Aorta (tissue), 5 donors: ENCODE measurements around the gene SLX4IP. TPM values are rescaled to one million over a fixed set of nuclear protein-coding genes. Genes with fewer than 3 reads are reported as not detected.
A peak's percentile ranks its signal among the peaks of the same experiment; 100 is the strongest.

Experiments used
- ATAC-seq: fragments of 200-7000 bp; cut with Tn5 transposase; one replicate; pipeline ENCODE4 v1.9.1; 2022; ENCODE audit warnings: moderate library complexity; ENCODE audit not compliant: low FRiP score
- DNase-seq, 2 donors: peaks; one replicate each; pipeline ENCODE4 v3.0.0-alpha.2; 2020
- H3K27ac ChIP-seq, 2 donors: one replicate each; pipeline ENCODE4 v1.5.1; 2013; ENCODE audit warnings: low read length in 2 of 2, mild to moderate bottlenecking in 2 of 2, moderate library complexity in 2 of 2, control low read depth in 1 of 2, inconsistent platforms in 1 of 2, low read depth in 1 of 2
- H3K27me3 ChIP-seq, 2 donors: one replicate each; pipeline ENCODE4 v1.6.1; 2013; ENCODE audit warnings: control low read depth in 1 of 2, low read length in 1 of 2, mild to moderate bottlenecking in 1 of 2, moderate library complexity in 1 of 2; ENCODE audit not compliant: insufficient read depth in 2 of 2, control insufficient read depth in 1 of 2
- H3K36me3 ChIP-seq, 2 donors: one replicate each; pipeline ENCODE4 v1.6.1; 2013; ENCODE audit warnings: control low read depth in 1 of 2, low read length in 1 of 2, mild to moderate bottlenecking in 1 of 2; ENCODE audit not compliant: insufficient read depth in 2 of 2, control insufficient read depth in 1 of 2
- H3K4me1 ChIP-seq, 2 donors: one replicate each; pipeline ENCODE4 v1.6.1; 2013; ENCODE audit warnings: low read length in 2 of 2, control low read depth in 1 of 2, mild to moderate bottlenecking in 1 of 2, moderate library complexity in 1 of 2; ENCODE audit not compliant: insufficient read depth in 2 of 2, control insufficient read depth in 1 of 2
- H3K4me3 ChIP-seq, 2 donors: one replicate each; pipeline ENCODE4 v1.5.1; 2013; ENCODE audit warnings: low read length in 2 of 2, control low read depth in 1 of 2, mild to moderate bottlenecking in 1 of 2
- H3K9me3 ChIP-seq: one replicate; pipeline ENCODE4 v1.6.1; 2013; ENCODE audit warnings: mild to moderate bottlenecking, low read length; ENCODE audit not compliant: control insufficient read depth
- WGBS, 2 donors: extraction: QIAGEN DNeasy Blood & Tissue Kit; methylation state at CpG; one replicate each; pipeline ENCODE4 v1.1.7; 2013; 5-methylcytosine and 5-hydroxymethylcytosine counted together
- intact Hi-C, 2 donors: fragments of 100-400 bp; cut with DNase I; formaldehyde crosslinking; loops; one replicate each; pipeline versions ENCODE4 v1.14.2 to v1.15.0; 2022
- polyA plus RNA-seq, 2 donors: library from polyadenylated mRNA; stranded (reverse); fragments of 200-250 nt; gene quantifications; one replicate each; pipeline ENCODE4 v1.2.3, GENCODE V29; 2013
- total RNA-seq, 2 donors: library from RNA; stranded (reverse); fragmentation: NEBNext Ultra II Directional; extraction: Animal tissue kit (Norgen Biotek cat#: 25700); gene quantifications; one replicate each; pipeline ENCODE4 v1.2.1, GENCODE V29; 2021
- donor health status: healthy with polysubstance abuse.
- donor health status: Bipolar disorder and iron deficiency.
- donor health status: DM: no; HTN: no; CAD: no.
- donor health status: DM: no; HTN: no; CAD: no.
- donor health status: DM: yes; HTN: yes; CAD: no.

SLX4IP gene
- total and polyA plus RNA-seq, 4 donors: 1.4 to 5.6 (median 3.3) TPM

GRCh38 chr20:10521068-10521831 lies 86.1 kb downstream of the SLX4IP start:
- 73 to 75% methylated on average over 5 of the region's 5 CpGs for WGBS, 2 donors
- intact Hi-C loops: no loop called here
- no peak for DNase-seq
- Histone ChIP-seq H3K27ac (no peak overlapping the region), H3K36me3 (no peaks in the 10 kb centered on the region), H3K4me3 (no peak overlapping the region), H3K27me3 (no peaks in the 10 kb centered on the region), H3K4me1 (no peaks in the 10 kb centered on the region), H3K9me3 (no peaks in the 10 kb centered on the region)
- no peak for ATAC-seq

DNA sequence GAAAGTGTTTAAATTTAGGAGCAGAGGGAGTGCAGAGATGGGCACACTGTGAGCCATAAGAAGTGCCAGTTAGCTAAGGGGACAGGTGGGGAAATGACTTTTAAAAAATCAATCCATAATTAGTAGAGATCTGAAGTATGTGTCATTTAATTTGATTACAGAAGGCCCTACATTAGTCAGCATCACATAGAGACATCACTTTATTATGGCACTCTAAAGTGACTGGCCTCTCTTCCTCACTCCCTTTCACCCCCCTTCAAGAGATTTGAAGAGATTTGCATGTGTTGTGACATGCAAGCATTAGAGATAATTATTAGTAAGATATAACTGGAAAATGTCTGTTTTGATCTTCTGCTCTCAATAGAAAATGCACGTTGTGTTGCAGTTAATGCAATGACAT lies 86.7 kb downstream of the SLX4IP start:
- Histone ChIP-seq H3K36me3 (no peaks in the 10 kb centered on the region), H3K4me1 (no peaks in the 10 kb centered on the region), H3K4me3 (no peak overlapping the region), H3K27me3 (no peaks in the 10 kb centered on the region), H3K9me3 (no peaks in the 10 kb centered on the region), H3K27ac (no peak overlapping the region)
- DNase-seq: no peak
- intact Hi-C loops: no loop called here
- no peak for ATAC-seq
- 88 to 91% methylated on average over 1 of the region's 1 CpG for WGBS, 2 donors

- 92 to 94% methylated on average over 8 of the region's 8 CpGs for WGBS, 2 donors
- Histone ChIP-seq H3K36me3 (no peaks in the 10 kb centered on the region), H3K27me3 (no peaks in the 10 kb centered on the region), H3K9me3 (no peaks in the 10 kb centered on the region), H3K27ac (no peak overlapping the region), H3K4me1 (no peaks in the 10 kb centered on the region), H3K4me3 (no peak overlapping the region)
- intact Hi-C loops: no loop called here
- ATAC-seq (no peak), DNase-seq (no peak)
These were observed 87.2 kb downstream of the SLX4IP start for GRCh38 chr20:10522328-10522727.

DNA sequence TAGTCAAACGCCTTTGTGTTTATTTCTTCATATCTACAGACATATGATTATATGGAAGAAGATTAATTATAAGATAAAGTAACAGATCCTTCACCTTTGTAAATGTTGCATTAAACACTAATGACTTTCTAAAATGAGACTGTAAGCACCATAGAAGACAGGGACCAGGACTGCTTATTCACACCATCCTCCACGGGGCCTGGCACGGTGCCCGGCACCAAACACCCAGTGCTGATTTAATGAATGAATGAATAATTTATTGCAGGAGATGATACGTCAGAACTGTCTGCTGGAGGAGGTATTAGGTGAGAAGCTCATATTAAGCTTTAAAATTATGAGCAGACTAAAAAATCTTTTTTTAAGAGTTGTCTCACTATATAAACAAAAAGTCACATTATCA lies 88.3 kb downstream of the SLX4IP start:
- intact Hi-C loops: no loop called here
- H3K4me3 ChIP-seq: no peak overlapping the region
- no peak for ATAC-seq
- H3K4me1 ChIP-seq: no peaks in the 10 kb centered on the region
- H3K9me3 ChIP-seq: no peaks in the 10 kb centered on the region
- no peak for DNase-seq
- no peaks in the 10 kb centered on the region for H3K27me3 ChIP-seq
- no peak overlapping the region for H3K27ac ChIP-seq
- 80 to 83% methylated on average over 5 of the region's 5 CpGs for WGBS, 2 donors
- no peaks in the 10 kb centered on the region for H3K36me3 ChIP-seq

DNA sequence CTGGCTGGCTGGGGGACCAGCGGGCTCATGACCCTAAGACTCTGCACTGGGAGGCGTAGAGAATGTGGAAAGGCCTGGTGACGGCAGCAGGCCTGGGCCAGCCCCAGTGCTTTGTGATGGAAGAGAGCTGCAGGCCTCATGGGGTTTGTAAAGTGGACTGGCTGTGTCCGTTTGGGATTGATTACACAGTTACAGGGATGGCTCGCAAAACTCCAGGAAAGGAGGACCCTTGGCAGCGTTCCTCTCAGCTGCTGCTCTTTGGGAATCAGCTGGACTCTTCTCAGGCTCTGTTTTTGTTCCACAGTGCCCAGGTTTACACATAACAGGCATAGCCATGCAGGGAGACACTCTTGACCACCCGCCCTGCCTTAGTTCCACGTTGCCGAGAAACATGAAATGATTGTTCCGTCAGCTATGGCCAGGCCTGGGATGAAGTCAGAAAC lies 89.0 kb downstream of the SLX4IP start:
- 77 to 78% methylated on average over 10 of the region's 10 CpGs for WGBS, 2 donors
- H3K27me3 ChIP-seq: no peaks in the 10 kb centered on the region
- intact Hi-C loops: no loop called here
- H3K4me1 ChIP-seq: no peaks in the 10 kb centered on the region
- H3K36me3 ChIP-seq: no peaks in the 10 kb centered on the region
- ATAC-seq (peak; percentile 86), DNase-seq (peak in 1 of 2 donors; percentile 52)
- no peak overlapping the region for H3K4me3 ChIP-seq
- H3K9me3 ChIP-seq: no peaks in the 10 kb centered on the region
- no peak overlapping the region for H3K27ac ChIP-seq

DNA sequence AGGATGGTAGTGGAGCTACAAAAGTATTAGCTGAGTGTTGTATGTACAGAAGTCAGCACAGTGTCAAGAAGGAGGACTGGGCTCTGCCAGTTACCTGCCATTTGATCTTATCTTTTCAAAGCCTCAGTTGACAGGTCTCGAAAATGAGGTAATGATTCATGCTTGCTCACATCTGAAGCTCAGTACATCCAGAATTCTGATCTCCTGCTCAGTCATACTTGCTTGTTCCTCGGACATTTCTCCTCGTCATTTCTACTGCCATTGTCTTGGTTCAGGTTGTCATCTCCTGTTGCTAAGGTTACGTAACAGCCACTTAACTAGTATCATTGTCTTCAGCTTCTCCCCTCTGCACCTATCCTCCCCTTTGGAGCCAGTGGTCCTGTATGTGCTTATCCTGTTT lies 89.5 kb downstream of the SLX4IP start:
- DNase-seq (no peak), ATAC-seq (no peak)
- H3K27me3 ChIP-seq: no peaks in the 10 kb centered on the region
- no peaks in the 10 kb centered on the region for H3K9me3 ChIP-seq
- H3K4me1 ChIP-seq: no peaks in the 10 kb centered on the region
- no peak overlapping the region for H3K4me3 ChIP-seq
- H3K27ac ChIP-seq: no peak overlapping the region
- WGBS, 2 donors: 92 to 93% methylated on average over 4 of the region's 4 CpGs
- intact Hi-C loops: no loop called here
- no peaks in the 10 kb centered on the region for H3K36me3 ChIP-seq

DNA sequence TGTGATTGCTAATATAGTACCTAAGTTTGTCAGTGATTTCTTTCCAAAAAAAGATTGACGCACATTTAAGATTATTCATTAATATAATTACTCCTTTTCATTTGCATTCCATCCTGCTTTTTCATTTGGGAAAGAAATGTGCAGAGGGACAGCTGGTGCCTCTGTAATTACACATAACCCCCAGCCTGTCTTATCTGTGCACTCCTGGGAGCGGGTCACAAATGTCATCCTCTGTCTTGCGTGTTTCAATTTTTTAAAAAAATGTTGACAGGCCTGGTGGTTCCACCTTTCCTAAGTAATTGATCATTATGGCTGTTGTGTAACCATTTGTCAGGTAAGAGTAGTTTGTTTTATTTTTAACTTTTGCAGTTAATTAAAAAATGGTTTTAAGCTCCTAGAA lies 92.7 kb downstream of the SLX4IP start:
- no peak for DNase-seq
- no peak for ATAC-seq

DNA sequence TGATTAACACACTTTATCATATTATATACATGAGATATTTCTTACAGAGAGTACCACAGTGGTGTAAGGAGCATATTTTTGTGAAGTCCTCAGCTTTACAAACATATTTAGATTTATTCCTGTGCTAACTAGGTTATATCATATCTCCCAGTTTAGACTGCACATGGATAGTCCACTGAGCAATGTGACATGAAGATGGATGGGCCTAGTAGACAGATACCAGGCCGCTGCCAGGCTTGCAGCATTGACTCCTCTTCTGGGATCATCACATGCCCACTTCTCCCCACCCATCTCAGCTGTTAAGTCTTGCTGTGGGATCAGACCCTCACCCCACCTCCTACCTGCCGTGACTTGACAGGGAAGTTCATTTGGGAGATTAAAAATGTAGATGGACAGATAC lies 95.8 kb downstream of the SLX4IP start:
- DNase-seq (no peak), ATAC-seq (no peak)
- WGBS, 2 donors: 99 to 100% methylated on average over 2 of the region's 2 CpGs
- no peaks in the 10 kb centered on the region for H3K4me1 ChIP-seq
- no peak overlapping the region for H3K4me3 ChIP-seq
- H3K27ac ChIP-seq: no peak overlapping the region
- intact Hi-C loops: no loop called here
- no peaks in the 10 kb centered on the region for H3K36me3 ChIP-seq
- no peaks in the 10 kb centered on the region for H3K27me3 ChIP-seq
- no peaks in the 10 kb centered on the region for H3K9me3 ChIP-seq

More for the DNA sequence above, 92.7 kb downstream of the SLX4IP start:
- Histone ChIP-seq H3K27me3 (no peaks in the 10 kb centered on the region), H3K27ac (no peak overlapping the region), H3K9me3 (no peaks in the 10 kb centered on the region), H3K36me3 (no peaks in the 10 kb centered on the region), H3K4me1 (no peaks in the 10 kb centered on the region), H3K4me3 (no peak overlapping the region)
- 97 to 98% methylated on average over 3 of the region's 3 CpGs for WGBS, 2 donors
- intact Hi-C loops: no loop called here

GRCh38 chr20:10531848-10532247 lies 96.7 kb downstream of the SLX4IP start:
- DNase-seq (no peak), ATAC-seq (no peak)
- no peaks in the 10 kb centered on the region for H3K9me3 ChIP-seq
- WGBS, 2 donors: 87 to 89% methylated on average over 3 of the region's 3 CpGs
- H3K4me1 ChIP-seq: no peaks in the 10 kb centered on the region
- no peak overlapping the region for H3K4me3 ChIP-seq
- intact Hi-C loops: no loop called here
- no peaks in the 10 kb centered on the region for H3K27me3 ChIP-seq
- H3K36me3 ChIP-seq: no peaks in the 10 kb centered on the region
- H3K27ac ChIP-seq: no peak overlapping the region
